Osteoblast (primary cell): ENCODE measurements around the gene FZD8. TPM values are rescaled to one million over a fixed set of nuclear protein-coding genes. Genes with fewer than 3 reads are reported as not detected.
A peak's percentile ranks its signal among the peaks of the same experiment; 100 is the strongest.

Experiments
- DNase-seq: peaks from one replicate; pipeline ENCODE4 v3.0.0; 2011; ENCODE audit warnings: low spot score, mixed read lengths; ENCODE audit not compliant: insufficient read length; ENCODE audit errors: missing footprints
- H2AFZ ChIP-seq: 2 replicates; pipeline ENCODE4 v1.6.0; 2011; ENCODE audit warnings: mild to moderate bottlenecking, low read length
- H3K27ac ChIP-seq: 2 replicates; pipeline ENCODE4 v1.5.1; 2011; ENCODE audit warnings: mild to moderate bottlenecking, low read depth, low read length, moderate library complexity
- H3K27me3 ChIP-seq: 2 replicates; pipeline ENCODE4 v1.6.0; 2012; ENCODE audit warnings: mild to moderate bottlenecking, control low read depth, inconsistent platforms, low read length, moderate library complexity; ENCODE audit not compliant: insufficient read depth
- H3K36me3 ChIP-seq: 2 replicates; pipeline ENCODE4 v1.5.1; 2011; ENCODE audit warnings: mild to moderate bottlenecking, low read length, control low read depth, moderate library complexity; ENCODE audit not compliant: insufficient read depth
- H3K4me1 ChIP-seq: 2 replicates; pipeline ENCODE4 v1.5.1; 2011; ENCODE audit warnings: mild to moderate bottlenecking, low read length, control low read depth, moderate library complexity; ENCODE audit not compliant: insufficient read depth
- H3K4me2 ChIP-seq: 2 replicates; pipeline ENCODE4 v1.6.0; 2011; ENCODE audit warnings: mild to moderate bottlenecking, low read length; ENCODE audit not compliant: insufficient read depth
- H3K4me3 ChIP-seq: fragments of 200-600 bp; sonication (generic); 3 replicates; pipeline ENCODE4 v1.5.1; 2012; ENCODE audit warnings: mild to moderate bottlenecking, low read length, inconsistent platforms; ENCODE audit not compliant: insufficient read depth
- H3K79me2 ChIP-seq: 2 replicates; pipeline ENCODE4 v1.6.0; 2012; ENCODE audit warnings: mild to moderate bottlenecking, low read length, control low read depth, inconsistent platforms; ENCODE audit not compliant: insufficient read depth
- H3K9me3 ChIP-seq: 2 replicates; pipeline ENCODE4 v1.5.1; 2011; ENCODE audit warnings: low read depth, low read length, control low read depth
- H4K20me1 ChIP-seq: 2 replicates; pipeline ENCODE4 v1.6.0; 2012; ENCODE audit warnings: mild to moderate bottlenecking, low read length, control low read depth; ENCODE audit not compliant: insufficient read depth
- total RNA-seq: library from RNA; depleted of rRNA; stranded (reverse); fragments of >200 nt; gene quantifications from 2 replicates; pipeline ENCODE4 v1.2.3, GENCODE V29; 2012
- TF ChIP-seq, protein P1 (sequence below): IDR thresholded peaks from 2 replicates; pipeline ENCODE4 v1.5.1; 2011; ENCODE audit warnings: mild to moderate bottlenecking, low read depth, low read length, moderate library complexity; ENCODE audit errors: extremely low read depth

The FZD8 gene
- total RNA-seq, 1 donor: 15.2 TPM

DNA sequence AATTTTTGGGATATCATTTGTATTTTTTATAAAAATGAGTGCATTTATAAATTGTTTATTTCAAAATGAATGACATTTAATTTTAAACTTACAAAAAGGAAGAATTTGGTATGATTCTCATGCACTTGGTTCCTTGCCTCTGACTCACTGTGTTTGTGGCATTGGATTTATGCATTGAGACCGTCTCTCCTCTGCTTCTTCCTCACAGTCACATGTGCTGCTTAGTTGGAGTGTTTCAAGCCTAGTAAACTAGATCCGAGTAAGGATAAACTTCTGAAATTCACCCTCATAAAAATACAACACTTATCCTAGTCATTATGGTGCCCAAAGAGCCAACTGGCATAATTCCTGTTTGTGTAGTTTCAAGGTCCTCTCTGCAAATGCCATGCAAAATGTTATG, 19.1 kb upstream of the FZD8 start:
- Histone ChIP-seq H3K4me3 (no peak overlapping the region), H3K9me3 (no peaks in the 10 kb centered on the region), H3K27me3 (peaks cover 3% of the 10 kb centered on the region), H4K20me1 (no peaks in the 10 kb centered on the region), H3K36me3 (no peaks in the 10 kb centered on the region), H2AFZ (no peak overlapping the region), H3K4me1 (no peaks in the 10 kb centered on the region), H3K27ac (no peak overlapping the region), H3K4me2 (no peak overlapping the region), H3K79me2 (no peaks in the 10 kb centered on the region)
- TF ChIP-seq, protein P1, sequence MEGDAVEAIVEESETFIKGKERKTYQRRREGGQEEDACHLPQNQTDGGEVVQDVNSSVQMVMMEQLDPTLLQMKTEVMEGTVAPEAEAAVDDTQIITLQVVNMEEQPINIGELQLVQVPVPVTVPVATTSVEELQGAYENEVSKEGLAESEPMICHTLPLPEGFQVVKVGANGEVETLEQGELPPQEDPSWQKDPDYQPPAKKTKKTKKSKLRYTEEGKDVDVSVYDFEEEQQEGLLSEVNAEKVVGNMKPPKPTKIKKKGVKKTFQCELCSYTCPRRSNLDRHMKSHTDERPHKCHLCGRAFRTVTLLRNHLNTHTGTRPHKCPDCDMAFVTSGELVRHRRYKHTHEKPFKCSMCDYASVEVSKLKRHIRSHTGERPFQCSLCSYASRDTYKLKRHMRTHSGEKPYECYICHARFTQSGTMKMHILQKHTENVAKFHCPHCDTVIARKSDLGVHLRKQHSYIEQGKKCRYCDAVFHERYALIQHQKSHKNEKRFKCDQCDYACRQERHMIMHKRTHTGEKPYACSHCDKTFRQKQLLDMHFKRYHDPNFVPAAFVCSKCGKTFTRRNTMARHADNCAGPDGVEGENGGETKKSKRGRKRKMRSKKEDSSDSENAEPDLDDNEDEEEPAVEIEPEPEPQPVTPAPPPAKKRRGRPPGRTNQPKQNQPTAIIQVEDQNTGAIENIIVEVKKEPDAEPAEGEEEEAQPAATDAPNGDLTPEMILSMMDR: no peak
- peak; percentile 79 for DNase-seq

GRCh38 chr10:35659456-35659855, 17.4 kb upstream of the FZD8 start:
- Histone ChIP-seq H2AFZ (no peak overlapping the region), H3K9me3 (no peaks in the 10 kb centered on the region), H4K20me1 (no peaks in the 10 kb centered on the region), H3K79me2 (no peaks in the 10 kb centered on the region), H3K4me2 (no peak overlapping the region), H3K4me1 (no peaks in the 10 kb centered on the region), H3K36me3 (no peaks in the 10 kb centered on the region), H3K27ac (no peak overlapping the region), H3K27me3 (peaks cover 3% of the 10 kb centered on the region), H3K4me3 (no peak overlapping the region)
- no peak for DNase-seq
- TF ChIP-seq, protein P1: no peak

DNA sequence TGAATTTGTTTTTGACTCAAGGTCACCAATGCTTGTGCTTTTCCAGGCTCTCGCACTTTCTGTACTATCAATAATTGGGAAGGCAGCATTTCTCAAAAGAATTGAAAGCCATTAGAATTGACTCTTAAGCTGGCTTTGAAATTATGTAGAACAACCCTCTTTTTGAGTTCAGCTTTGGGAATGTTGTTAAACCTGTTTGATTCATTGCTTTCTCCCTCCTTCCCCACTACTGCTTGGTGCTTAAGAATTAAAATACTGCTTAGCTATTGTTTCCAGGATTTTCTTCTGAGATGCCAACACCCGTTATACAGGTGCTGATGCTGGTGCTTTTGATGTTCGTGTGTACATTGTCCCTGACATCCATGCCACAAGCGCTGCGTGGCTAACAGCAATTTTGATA, 15.5 kb upstream of the FZD8 start:
- Histone ChIP-seq H3K4me2 (no peak overlapping the region), H3K9me3 (no peaks in the 10 kb centered on the region), H3K27ac (no peak overlapping the region), H3K4me3 (no peak overlapping the region), H3K36me3 (no peaks in the 10 kb centered on the region), H3K4me1 (no peaks in the 10 kb centered on the region), H3K27me3 (peaks cover 3% of the 10 kb centered on the region), H2AFZ (no peak overlapping the region), H4K20me1 (no peaks in the 10 kb centered on the region), H3K79me2 (no peaks in the 10 kb centered on the region)
- DNase-seq: no peak
- TF ChIP-seq, protein P1: no peak

- no peaks in the 10 kb centered on the region for H3K36me3 ChIP-seq
- TF ChIP-seq, protein P1: no peak
- peaks cover 11% of the 10 kb centered on the region for H3K27me3 ChIP-seq
- H3K9me3 ChIP-seq: no peaks in the 10 kb centered on the region
- no peaks in the 10 kb centered on the region for H4K20me1 ChIP-seq
- no peak overlapping the region for H3K4me2 ChIP-seq
- no peak for DNase-seq
- H3K4me1 ChIP-seq: no peaks in the 10 kb centered on the region
- no peak overlapping the region for H3K4me3 ChIP-seq
- no peak overlapping the region for H3K27ac ChIP-seq
- no peaks in the 10 kb centered on the region for H3K79me2 ChIP-seq
- no peak overlapping the region for H2AFZ ChIP-seq
Measured at GRCh38 chr10:35652824-35653223, 10.7 kb upstream of the FZD8 start.
